Lower leg skin (tissue), 4 donors: ENCODE data around the gene SULF2. TPM values are rescaled to one million over a fixed set of nuclear protein-coding genes. Genes with fewer than 3 reads are reported as not detected.

Experiments used
- DNase-seq, 2 donors: peaks; one replicate each; pipeline ENCODE4 v3.0.0-alpha.2; 2019; ENCODE audit warnings: low spot score in 2 of 2
- H3K4me3 ChIP-seq: fragments of 200-600 bp; sonication (generic); 2 replicates; pipeline ENCODE4 v1.5.1; 2017; ENCODE audit warnings: mild to moderate bottlenecking, low read depth; ENCODE audit not compliant: poor library complexity, severe bottlenecking
- POLR2A ChIP-seq, 2 donors: fragments of 450-650 bp; IDR thresholded peaks; one replicate each; pipeline ENCODE4 v1.6.1; 2016 to 2017; ENCODE audit warnings: antibody characterized with exemption in 2 of 2, mild to moderate bottlenecking in 1 of 2, moderate library complexity in 1 of 2
- WGBS, 2 donors: methylation state at CpG; one replicate each; pipeline ENCODE4 v1.1.5; 2018; 5-methylcytosine and 5-hydroxymethylcytosine counted together
- intact Hi-C: fragments of 100-400 bp; cut with DNase I; formaldehyde crosslinking; loops from one replicate; pipeline ENCODE4 v1.15.0; 2023; ENCODE audit warnings: low total_unique reads
- total RNA-seq, 4 donors: library from RNA; depleted of rRNA; stranded (reverse); fragments of >200 nt; gene quantifications; one replicate each; pipeline ENCODE4 v1.1.0, GENCODE V29; 2016
- TF ChIP-seq, protein P1 (sequence below), 3 donors: fragments of 450-650 bp; IDR thresholded peaks; one replicate each; pipeline ENCODE4 v1.5.1; 2016; ENCODE audit warnings: antibody characterized with exemption in 3 of 3, mild to moderate bottlenecking in 3 of 3, moderate library complexity in 2 of 3

Gene SULF2
- total RNA-seq, 4 donors from 2014 or later: 18.3 to 83.0 (median 28.0) TPM

DNA sequence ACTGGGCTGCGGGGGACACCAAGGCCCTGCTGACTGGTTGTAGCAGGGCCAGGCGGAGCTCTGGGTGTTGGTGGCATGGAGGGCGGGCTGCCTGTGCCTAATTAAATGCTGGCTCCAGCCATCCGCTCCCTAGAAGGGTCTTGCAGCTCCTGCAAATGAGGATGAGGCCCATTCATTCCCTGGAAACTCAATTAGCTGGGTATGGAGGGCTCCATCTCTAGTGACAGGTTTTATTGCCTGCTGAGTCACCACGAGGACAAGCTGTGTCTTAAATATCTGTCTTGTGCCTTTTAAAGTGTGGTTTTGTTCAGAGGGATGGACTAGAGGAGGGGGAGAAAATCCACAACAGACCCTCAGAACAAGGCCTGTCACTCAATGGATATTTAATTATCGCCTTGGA is 60.9 kb downstream of the SULF2 start:
- DNase-seq: no peak
- H3K4me3 ChIP-seq: no peak overlapping the region
- WGBS, 2 donors: 78 to 81% methylated on average over 6 of the region's 6 CpGs
- intact Hi-C loops: no loop called here
- TF ChIP-seq POLR2A (IDR thresholded peaks at IDR 0.05): no peak
- TF ChIP-seq, protein P1, sequence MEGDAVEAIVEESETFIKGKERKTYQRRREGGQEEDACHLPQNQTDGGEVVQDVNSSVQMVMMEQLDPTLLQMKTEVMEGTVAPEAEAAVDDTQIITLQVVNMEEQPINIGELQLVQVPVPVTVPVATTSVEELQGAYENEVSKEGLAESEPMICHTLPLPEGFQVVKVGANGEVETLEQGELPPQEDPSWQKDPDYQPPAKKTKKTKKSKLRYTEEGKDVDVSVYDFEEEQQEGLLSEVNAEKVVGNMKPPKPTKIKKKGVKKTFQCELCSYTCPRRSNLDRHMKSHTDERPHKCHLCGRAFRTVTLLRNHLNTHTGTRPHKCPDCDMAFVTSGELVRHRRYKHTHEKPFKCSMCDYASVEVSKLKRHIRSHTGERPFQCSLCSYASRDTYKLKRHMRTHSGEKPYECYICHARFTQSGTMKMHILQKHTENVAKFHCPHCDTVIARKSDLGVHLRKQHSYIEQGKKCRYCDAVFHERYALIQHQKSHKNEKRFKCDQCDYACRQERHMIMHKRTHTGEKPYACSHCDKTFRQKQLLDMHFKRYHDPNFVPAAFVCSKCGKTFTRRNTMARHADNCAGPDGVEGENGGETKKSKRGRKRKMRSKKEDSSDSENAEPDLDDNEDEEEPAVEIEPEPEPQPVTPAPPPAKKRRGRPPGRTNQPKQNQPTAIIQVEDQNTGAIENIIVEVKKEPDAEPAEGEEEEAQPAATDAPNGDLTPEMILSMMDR (IDR thresholded peaks at IDR 0.05): no peak

DNA sequence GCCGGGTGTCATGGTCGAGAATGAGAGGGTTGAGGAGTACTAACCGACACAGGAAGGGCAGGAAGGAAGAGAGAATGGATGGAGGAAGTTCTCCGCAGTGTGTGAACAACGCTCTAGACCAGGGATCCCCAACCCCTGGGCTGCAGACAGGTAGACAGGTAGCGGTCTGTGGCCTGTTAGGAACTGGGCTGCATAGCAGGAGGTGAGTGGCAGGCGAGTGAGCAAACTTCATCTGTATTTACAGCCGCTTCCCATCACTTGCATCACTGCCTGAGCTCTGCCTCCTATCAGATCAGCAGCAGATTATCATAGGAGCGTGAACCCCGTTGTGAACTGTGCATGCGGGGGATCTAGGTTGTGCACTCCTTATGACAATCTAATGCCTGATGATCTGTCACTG is 62.0 kb downstream of the SULF2 start:
- intact Hi-C loops: no loop called here
- TF ChIP-seq POLR2A (IDR thresholded peaks at IDR 0.05): no peak
- TF ChIP-seq, protein P1 (IDR thresholded peaks at IDR 0.05): no peak
- 81 to 84% methylated on average over 11 of the region's 11 CpGs for WGBS, 2 donors
- no peak for DNase-seq
- H3K4me3 ChIP-seq: no peak overlapping the region

DNA sequence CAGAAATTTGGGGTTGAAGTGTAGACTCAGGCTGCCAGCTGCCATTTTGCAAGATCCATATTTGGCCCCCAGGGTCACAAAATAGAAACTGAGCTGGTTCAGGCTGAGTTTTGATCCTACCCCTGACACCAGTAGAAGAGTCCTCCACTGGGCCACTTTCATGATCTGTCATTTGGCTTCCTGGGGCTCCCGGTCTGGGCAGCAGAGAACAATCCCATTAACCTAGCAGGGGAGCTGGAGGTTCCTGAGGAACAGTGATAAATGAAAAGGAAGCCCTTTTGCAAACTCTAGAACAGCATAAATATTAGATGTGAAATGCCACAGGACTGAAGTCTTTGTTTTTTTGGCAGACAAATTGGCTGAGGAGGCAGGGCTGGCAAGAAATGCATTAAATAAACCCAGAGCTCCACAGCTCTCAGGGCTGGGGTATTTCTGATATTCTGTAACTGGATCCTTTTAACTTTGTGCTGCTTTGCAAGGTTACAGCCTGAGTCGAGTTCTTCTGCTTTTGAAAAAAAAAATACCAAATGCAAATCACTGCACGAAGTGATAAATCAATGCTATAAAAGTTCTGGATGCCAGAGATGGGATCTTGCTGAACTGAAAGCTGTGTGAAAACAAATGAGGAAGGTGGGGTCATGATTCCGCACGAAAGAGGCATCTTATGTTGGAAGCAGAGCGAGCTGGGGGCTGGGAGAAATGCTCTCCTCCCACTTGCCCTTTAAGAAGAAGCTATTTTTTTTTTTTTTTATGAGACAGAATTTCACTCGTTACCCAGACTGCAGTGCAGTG is 64.4 kb downstream of the SULF2 start:
- intact Hi-C loops: no loop called here

DNA sequence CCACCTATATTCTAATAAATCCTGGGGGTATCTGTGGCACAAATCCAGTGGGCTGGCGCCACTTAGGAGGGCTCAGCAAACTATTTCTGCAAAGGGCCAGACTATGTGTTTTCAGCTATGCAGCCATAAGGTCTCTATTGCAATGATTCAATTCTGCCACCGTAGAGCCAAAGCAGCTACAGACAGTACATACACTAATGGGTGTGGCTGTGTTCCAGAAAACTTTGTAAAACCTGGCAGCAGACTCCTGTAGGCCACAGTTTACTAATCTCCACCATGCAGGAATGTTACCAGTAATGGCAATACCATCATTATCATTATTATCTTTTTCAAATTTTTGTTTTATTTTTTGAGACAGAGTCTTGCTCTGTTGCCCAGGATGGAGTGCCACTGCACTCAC is 65.7 kb downstream of the SULF2 start:
- intact Hi-C loops: no loop called here
- TF ChIP-seq POLR2A (IDR thresholded peaks at IDR 0.05): no peak
- TF ChIP-seq, protein P1 (IDR thresholded peaks at IDR 0.05): no peak
- WGBS, 2 donors: 54 to 58% methylated on average over 2 of the region's 2 CpGs
- DNase-seq: no peak
- H3K4me3 ChIP-seq: no peak overlapping the region

More for the DNA sequence above, 64.4 kb downstream of the SULF2 start:
- H3K4me3 ChIP-seq: no peak overlapping the region
- TF ChIP-seq, protein P1 (IDR thresholded peaks at IDR 0.05): no peak
- no peak for TF ChIP-seq POLR2A (IDR thresholded peaks at IDR 0.05)
- no peak for DNase-seq
- 14 to 21% methylated on average over 7 of the region's 7 CpGs for WGBS, 2 donors

DNA sequence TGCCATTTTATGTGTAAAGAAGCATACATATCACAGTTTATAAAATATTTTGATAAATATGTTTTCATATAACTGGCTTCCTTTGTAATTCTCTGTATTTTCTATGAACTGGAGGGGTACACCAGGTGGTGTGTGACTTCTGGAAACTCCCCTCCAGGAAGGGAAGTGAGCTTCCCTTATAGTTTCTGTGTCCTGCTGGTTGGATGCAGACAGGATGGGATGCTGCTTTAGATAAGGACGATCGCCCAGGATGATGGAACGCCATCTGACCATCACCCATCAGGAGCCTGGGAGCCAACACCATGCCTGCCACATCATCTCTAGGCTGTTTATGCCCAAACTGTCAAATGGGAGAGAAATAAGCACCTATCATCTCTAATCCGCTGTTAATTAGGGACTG is 66.1 kb downstream of the SULF2 start:
- TF ChIP-seq POLR2A (IDR thresholded peaks at IDR 0.05): no peak
- TF ChIP-seq, protein P1 (IDR thresholded peaks at IDR 0.05): no peak
- no peak overlapping the region for H3K4me3 ChIP-seq
- DNase-seq: no peak
- intact Hi-C loops: no loop called here
- 83 to 85% methylated on average over 4 of the region's 4 CpGs for WGBS, 2 donors

DNA sequence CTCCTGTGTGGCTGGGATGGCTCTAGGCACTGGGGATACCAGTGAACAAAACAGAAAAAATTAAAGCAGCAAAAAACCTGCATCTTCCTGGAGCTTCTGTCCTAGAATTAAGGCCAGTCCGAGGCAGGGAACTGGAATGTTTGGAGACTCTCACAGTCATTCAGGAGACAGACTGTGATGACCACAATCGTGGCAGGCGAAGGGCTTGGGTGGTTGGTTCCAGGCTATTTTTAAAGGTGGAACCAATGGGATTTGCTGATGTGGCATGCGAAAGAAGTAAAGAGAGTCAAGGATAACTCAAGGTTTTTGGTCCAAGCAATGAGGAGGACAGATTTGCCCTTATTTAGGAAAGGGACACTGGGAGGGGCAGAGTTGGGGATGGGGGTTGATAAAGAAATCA is 66.9 kb downstream of the SULF2 start:
- DNase-seq: no peak
- 84 to 86% methylated on average over 4 of the region's 4 CpGs for WGBS, 2 donors
- intact Hi-C loops: no loop called here
- H3K4me3 ChIP-seq: no peak overlapping the region
- TF ChIP-seq POLR2A (IDR thresholded peaks at IDR 0.05): no peak
- TF ChIP-seq, protein P1 (IDR thresholded peaks at IDR 0.05): no peak
